Hepatocyte (in vitro differentiated cells): ENCODE results near the gene BLNK. TPM values are rescaled to one million over a fixed set of nuclear protein-coding genes. Genes with fewer than 3 reads are reported as not detected.

Experiments
- DNase-seq: peaks from one replicate; pipeline ENCODE4 v3.0.0-alpha.2; 2016; ENCODE audit warnings: low spot score
- H2AFZ ChIP-seq: fragments of 200-600 bp; sonication (generic); 2 replicates; pipeline ENCODE4 v1.6.0; 2016; ENCODE audit warnings: antibody characterized with exemption, mild to moderate bottlenecking
- H3K27ac ChIP-seq: fragments of 200-600 bp; sonication (generic); 2 replicates; pipeline ENCODE4 v1.5.1; 2016; ENCODE audit warnings: mild to moderate bottlenecking
- H3K27me3 ChIP-seq: fragments of 200-600 bp; sonication (generic); 2 replicates; pipeline ENCODE4 v1.6.1; 2016
- H3K36me3 ChIP-seq: fragments of 200-600 bp; sonication (generic); replicated peaks from 2 replicates; pipeline ENCODE4 v1.5.1; 2016; ENCODE audit warnings: low read depth; ENCODE audit not compliant: insufficient read depth
- H3K4me1 ChIP-seq: fragments of 200-600 bp; sonication (generic); 2 replicates; pipeline ENCODE4 v1.5.1; 2016; ENCODE audit warnings: mild to moderate bottlenecking, moderate library complexity; ENCODE audit not compliant: insufficient read depth
- H3K4me2 ChIP-seq: fragments of 200-600 bp; sonication (generic); 2 replicates; pipeline ENCODE4 v1.6.0; 2016
- H3K4me3 ChIP-seq: fragments of 200-600 bp; sonication (generic); 2 replicates; pipeline ENCODE4 v1.5.1; 2016; ENCODE audit warnings: mild to moderate bottlenecking
- H3K79me2 ChIP-seq: fragments of 200-600 bp; sonication (generic); 2 replicates; pipeline ENCODE4 v1.6.0; 2017; ENCODE audit warnings: mild to moderate bottlenecking
- H3K9me2 ChIP-seq: fragments of 200-600 bp; sonication (generic); replicated peaks from 2 replicates; pipeline ENCODE4 v1.6.0; 2017; ENCODE audit warnings: mild to moderate bottlenecking; ENCODE audit not compliant: insufficient read depth
- H3K9me3 ChIP-seq: fragments of 200-600 bp; sonication (generic); 2 replicates; pipeline ENCODE4 v1.5.1; 2016; ENCODE audit warnings: low read depth, mild to moderate bottlenecking
- H4K20me1 ChIP-seq: fragments of 200-600 bp; sonication (generic); 2 replicates; pipeline ENCODE4 v1.6.0; 2016; ENCODE audit warnings: mild to moderate bottlenecking; ENCODE audit not compliant: insufficient read depth, poor library complexity, severe bottlenecking
- CTCF ChIP-seq: fragments of 200-600 bp; sonication (generic); IDR thresholded peaks from 2 replicates; pipeline ENCODE4 v1.5.1; 2016; ENCODE audit warnings: antibody characterized with exemption, mild to moderate bottlenecking; ENCODE audit not compliant: poor library complexity
- EZH2 ChIP-seq: fragments of 200-600 bp; sonication (generic); IDR thresholded peaks from 2 replicates; pipeline ENCODE4 v1.6.1; 2016; ENCODE audit warnings: antibody characterized with exemption, mild to moderate bottlenecking, borderline replicate concordance
- EZH2phosphoT487 ChIP-seq: fragments of 200-600 bp; sonication (generic); IDR thresholded peaks from one replicate; pipeline ENCODE4 v1.6.1; 2018; ENCODE audit warnings: antibody characterized with exemption, mild to moderate bottlenecking, low read depth, moderate library complexity; ENCODE audit not compliant: unreplicated experiment, severe bottlenecking
- WGBS: methylation state at CpG from one replicate; pipeline ENCODE4 v1.1.6; 2016; ENCODE audit warnings: low lambda C conversion rate; ENCODE audit errors: missing lambda C conversion rate; 5-methylcytosine and 5-hydroxymethylcytosine counted together
- polyA plus RNA-seq: library from polyadenylated mRNA; unstranded; fragments of >200 nt; fragmentation: Nextera tagmentation; extraction: Ambion mirVana; gene quantifications from 2 replicates; pipeline ENCODE4 v1.2.1, GENCODE V29; 2016
- total RNA-seq: library from RNA; depleted of rRNA; stranded (reverse); fragments of >200 nt; gene quantifications from 2 replicates; pipeline ENCODE4 v1.2.3, GENCODE V29; 2014

BLNK gene
- total and polyA plus RNA-seq, 2 experiments from 2014 or later: 6.3 to 6.9 TPM

DNA sequence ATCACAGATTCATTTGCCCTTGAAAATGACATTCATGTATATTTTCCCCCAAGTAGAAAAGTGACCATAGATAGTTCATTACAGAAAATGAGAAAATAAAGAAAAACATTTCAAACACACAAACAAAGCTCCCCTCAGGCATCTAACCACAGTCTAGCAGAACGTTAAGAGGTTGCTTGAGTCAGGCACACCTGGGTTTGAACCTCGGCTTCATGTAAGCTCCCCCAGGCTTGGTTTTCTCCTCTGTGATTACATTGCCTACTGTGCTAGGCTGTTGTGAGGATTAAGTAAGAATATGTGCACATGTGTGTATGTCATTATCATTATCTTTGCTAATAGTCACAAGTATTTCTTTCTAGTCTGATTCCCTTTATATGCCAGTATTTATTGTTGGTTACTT lies 42.0 kb upstream of the BLNK start:
- 76% methylated on average over 2 of the region's 2 CpGs for WGBS
- no peaks in the 10 kb centered on the region for H4K20me1 ChIP-seq
- no peak overlapping the region for H2AFZ ChIP-seq
- no peaks in the 10 kb centered on the region for H3K4me1 ChIP-seq
- H3K36me3 ChIP-seq: no peaks in the 10 kb centered on the region
- no peaks in the 10 kb centered on the region for H3K27me3 ChIP-seq
- DNase-seq: no peak
- no peaks in the 10 kb centered on the region for H3K9me2 ChIP-seq
- no peaks in the 10 kb centered on the region for H3K79me2 ChIP-seq
- no peak overlapping the region for H3K4me2 ChIP-seq
- no peak for TF ChIP-seq EZH2
- TF ChIP-seq EZH2phosphoT487: no peak
- TF ChIP-seq CTCF: no peak
- H3K4me3 ChIP-seq: no peak overlapping the region
- H3K9me3 ChIP-seq: no peaks in the 10 kb centered on the region
- H3K27ac ChIP-seq: no peak overlapping the region

DNA sequence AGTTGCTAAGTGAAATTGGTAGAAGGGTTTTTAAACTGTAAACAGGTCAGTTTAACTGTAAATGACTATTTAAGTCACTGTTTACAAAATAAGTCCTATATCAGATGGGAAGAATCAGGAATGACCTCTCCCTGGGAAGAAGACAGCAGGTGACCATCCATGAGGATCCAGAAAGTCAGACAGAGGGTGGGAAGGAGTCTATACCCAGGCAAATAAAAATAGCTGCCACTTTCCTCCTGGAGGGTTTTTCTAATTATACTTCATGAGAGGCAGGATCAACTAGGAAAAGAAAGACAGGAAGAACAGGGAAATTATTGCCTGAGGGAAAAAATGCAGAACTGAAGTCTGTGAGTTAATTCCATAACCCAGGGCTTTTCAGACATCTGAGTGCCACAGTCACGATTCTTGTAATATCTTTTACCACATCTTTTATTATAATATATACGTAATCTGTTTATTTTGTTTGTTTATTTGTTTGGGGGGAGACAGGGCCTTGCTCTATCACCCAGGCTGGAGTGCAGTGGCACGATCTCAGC lies 39.9 kb upstream of the BLNK start:
- H4K20me1 ChIP-seq: no peaks in the 10 kb centered on the region
- TF ChIP-seq EZH2 (no peak), CTCF (no peak), EZH2phosphoT487 (no peak)
- no peak overlapping the region for H3K27ac ChIP-seq
- 66% methylated on average over 3 of the region's 3 CpGs for WGBS
- no peak overlapping the region for H3K4me2 ChIP-seq
- no peaks in the 10 kb centered on the region for H3K79me2 ChIP-seq
- H3K36me3 ChIP-seq: no peaks in the 10 kb centered on the region
- no peaks in the 10 kb centered on the region for H3K4me1 ChIP-seq
- no peaks in the 10 kb centered on the region for H3K9me3 ChIP-seq
- no peak for DNase-seq
- no peak overlapping the region for H2AFZ ChIP-seq
- H3K27me3 ChIP-seq: no peaks in the 10 kb centered on the region
- no peaks in the 10 kb centered on the region for H3K9me2 ChIP-seq
- H3K4me3 ChIP-seq: no peak overlapping the region

- Histone ChIP-seq H3K9me2 (no peaks in the 10 kb centered on the region), H3K27ac (no peak overlapping the region), H3K4me1 (no peaks in the 10 kb centered on the region), H3K27me3 (no peaks in the 10 kb centered on the region), H3K36me3 (no peaks in the 10 kb centered on the region), H3K4me3 (no peak overlapping the region), H4K20me1 (no peaks in the 10 kb centered on the region), H3K9me3 (no peaks in the 10 kb centered on the region), H3K4me2 (no peak overlapping the region), H2AFZ (no peak overlapping the region), H3K79me2 (no peaks in the 10 kb centered on the region)
- TF ChIP-seq CTCF (no peak), EZH2phosphoT487 (no peak), EZH2 (no peak)
- 42% methylated on average over 1 of the region's 1 CpG for WGBS
- DNase-seq: no peak
Measured at GRCh38 chr10:96310321-96310669, 38.9 kb upstream of the BLNK start.
